ENCODE data around the gene SRM.

- TF ChIP-seq CTCF (conservative IDR thresholded peaks at IDR 0.05; ENCODE audit: low read depth, low read length), result no peak
- no peak for TF ChIP-seq RFX5 (IDR thresholded peaks at IDR 0.05; ENCODE audit: low read depth, low read length)
- TF ChIP-seq CHD1 (IDR thresholded peaks at IDR 0.05; ENCODE audit: low read depth, low read length), result no peak
- no peak for TF ChIP-seq POLR2A (IDR thresholded peaks at IDR 0.05; ENCODE audit: low read depth, low read length)
- no peak for TF ChIP-seq CEBPB (IDR thresholded peaks at IDR 0.05; ENCODE audit: low read depth, low read length)
- no peak for TF ChIP-seq MAFK (IDR thresholded peaks at IDR 0.05; ENCODE audit: low read depth, low read length)
- TF ChIP-seq FOS (IDR thresholded peaks at IDR 0.05; ENCODE audit: low read depth, low read length), result no peak
- TF ChIP-seq BHLHE40 (IDR thresholded peaks at IDR 0.05; ENCODE audit: low read depth, low read length), result no peak
- TF ChIP-seq NFE2L2 (IDR thresholded peaks at IDR 0.05; ENCODE audit: low read depth, low read length), result no peak
- TF ChIP-seq MXI1 (IDR thresholded peaks at IDR 0.05; ENCODE audit: borderline replicate concordance, low read depth, low read length), result no peak; the same call in 1 of the 2 replicates
- TF ChIP-seq RAD21 (IDR thresholded peaks at IDR 0.05; ENCODE audit: low read length), result no peak
Observed at GRCh38 chr1:11013160-11013531, 46.7 kb downstream of the SRM start.

Measured in IMR-90 (cell line).